HG03108 (cell line): Measurements from ENCODE around the gene JAG2.
A peak's percentile ranks its signal among the peaks of the same experiment; 100 is the strongest.

Experiments
- ATAC-seq: cut with Tn5 transposase; IDR thresholded peaks from one replicate; pipeline ENCODE4 v1.9.1; 2021; ENCODE audit warnings: moderate library complexity; ENCODE audit not compliant: unreplicated experiment

Gene JAG2

DNA sequence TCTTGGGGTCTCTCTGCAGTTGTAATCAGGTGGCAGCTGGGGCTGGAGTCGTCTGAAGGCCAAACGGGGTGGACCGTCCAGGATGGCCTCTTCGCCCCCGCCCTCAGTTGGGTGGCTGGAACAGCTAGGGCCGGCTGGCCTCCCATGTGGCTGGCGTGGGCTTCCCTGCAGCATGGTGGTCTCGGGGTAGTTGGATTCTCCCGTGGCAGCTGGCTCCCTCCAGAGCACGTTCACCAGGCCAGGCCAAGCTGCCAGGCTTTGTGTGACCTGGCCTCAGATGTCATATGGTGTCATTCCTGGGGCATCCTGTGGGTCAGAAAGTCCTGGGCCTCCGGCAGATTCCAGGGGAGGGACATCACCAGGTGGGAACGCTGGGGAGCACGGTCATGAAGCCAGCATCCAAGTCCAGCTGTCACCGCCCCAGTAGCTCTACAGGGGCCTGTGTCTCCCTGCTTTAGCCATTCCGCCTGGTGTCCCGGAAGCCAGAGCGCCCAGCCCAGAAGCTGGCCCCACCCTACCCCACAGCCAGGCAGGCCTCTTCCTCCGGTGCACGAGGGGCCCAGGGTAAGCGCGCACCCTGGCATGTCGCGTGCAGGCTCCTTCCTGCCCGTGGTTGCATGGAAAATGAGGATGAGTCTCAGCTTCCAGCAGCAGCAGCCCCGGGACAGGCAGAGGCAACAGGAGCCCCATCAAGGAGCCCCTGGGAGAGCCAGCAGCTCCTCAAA lies 13.9 kb upstream of the JAG2 start:
- no peak for ATAC-seq

DNA sequence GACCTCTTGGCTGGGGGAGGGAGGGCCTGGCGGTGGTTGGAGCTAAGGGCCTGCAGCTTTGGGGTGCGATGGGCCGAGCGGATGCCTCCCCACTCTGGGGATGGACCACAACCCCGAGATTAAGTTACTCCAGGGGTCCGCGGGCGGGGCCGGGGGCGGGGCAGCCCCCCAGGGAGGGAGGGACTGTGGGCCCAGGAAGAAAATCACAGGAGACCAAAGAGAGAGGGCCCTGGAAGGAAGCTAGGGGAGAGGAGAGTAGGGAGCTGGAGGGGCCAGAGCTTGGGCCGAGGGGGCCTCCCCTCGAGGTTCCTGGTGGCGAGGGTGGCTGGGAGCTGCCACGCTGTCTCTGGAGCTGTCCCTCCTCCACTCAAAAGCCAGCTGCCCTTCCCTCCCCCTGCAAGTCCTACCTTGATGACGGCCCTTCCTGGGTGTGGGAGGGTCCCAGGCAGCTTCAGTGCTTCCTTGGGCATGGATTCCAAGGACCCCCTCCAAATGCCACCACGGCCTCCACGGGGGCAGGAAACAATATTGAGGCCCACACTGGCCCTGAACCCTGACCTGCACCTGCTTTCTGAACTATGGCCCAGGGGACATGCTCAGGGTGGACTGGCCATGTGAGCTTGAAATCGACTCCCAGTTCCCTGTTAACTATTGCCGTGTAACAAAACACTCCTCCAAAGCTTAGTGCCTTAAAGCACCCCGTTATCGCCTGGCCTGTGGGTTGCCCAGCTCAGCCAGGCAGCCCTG lies 13.1 kb upstream of the JAG2 start:
- no peak for ATAC-seq

DNA sequence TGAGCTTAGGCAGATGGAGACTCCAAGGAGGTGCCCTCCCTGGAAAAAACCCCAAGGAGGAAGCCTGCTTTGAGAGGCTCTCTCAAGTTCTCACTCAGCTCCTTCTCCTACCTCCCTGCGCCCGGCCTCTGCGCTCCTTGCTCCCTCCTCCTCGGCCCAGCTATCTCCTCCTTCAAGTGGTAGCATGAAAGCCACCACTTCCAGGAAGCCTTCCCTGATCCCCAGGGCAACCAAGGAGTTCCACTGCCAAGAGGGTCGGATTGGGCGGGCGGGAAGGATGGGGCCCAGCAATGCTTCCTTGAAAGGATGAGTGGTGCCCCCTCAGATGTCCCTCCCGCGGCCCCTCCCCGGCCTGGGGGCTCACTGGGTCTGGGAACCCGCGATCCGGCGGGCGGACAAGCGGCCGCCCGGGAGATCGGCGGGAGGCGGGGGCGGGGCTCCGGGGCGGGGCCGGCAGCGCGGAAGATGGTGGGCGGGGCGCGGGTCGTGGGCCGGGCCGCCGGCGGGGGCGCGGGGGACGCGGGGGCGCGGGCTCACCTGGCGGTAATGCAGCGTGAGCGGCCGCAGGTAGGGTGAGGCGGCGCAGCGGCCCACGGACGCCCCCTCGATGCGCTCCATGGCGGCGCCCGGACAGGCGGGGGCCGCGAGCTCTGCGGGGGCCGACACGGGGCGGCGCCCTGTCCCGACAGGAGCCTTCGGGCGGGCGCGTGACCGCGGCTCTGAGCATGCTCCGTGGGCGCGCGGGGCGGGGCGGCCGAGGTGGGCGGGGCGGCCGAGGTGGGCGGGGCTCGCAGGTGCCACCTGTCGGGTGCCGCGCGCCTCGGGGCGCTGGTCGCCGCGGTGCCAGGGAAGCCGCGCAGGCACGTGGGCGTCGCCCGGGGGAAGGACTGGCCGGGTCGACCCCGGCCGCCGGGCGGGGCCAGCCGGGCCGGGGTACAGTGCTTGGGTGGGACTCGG lies 12.3 kb upstream of the JAG2 start, which contains the start of gene NUDT14:
Gene NUDT14, minus strand, starts transcription at position 721 of the 957 bp plus-strand sequence. Its CDS starts 103 bp downstream, at position 618.
- peak; percentile 52 for ATAC-seq

DNA sequence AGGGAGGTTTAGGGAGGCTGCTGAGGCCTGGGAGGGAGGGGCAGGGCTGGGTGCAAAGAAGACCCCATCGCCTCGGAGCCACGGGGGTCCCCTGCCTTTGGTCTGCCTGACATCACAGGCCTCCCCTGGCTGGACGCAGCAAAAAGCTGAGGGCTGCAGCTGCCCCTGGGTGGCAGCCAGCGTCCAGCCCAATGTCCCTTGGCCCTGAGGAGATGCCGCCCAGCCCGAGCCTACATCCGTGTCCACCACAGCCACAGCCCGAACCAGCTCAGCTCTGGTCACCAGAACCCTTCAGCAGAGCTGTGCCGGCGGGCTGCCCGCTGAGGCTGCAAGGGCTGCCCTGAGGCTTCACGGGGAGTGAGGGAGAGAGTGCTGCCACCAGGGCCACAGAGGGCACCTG lies 10.6 kb upstream of the JAG2 start:
- ATAC-seq, result no peak

DNA sequence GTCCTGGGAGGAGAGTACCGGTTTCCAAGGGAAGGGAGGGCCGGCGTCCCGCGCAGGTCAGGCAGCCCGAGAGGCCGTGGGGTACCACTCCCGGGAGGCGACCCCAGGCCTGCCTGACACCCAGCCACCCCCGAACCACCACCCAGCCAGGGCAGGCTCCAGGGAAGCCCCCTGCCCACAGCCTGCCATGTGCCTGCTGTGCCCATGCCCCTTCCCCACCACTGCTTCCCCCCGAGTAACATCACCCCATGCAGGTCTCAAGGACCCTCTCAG lies 10.2 kb upstream of the JAG2 start:
- ATAC-seq, result no peak

DNA sequence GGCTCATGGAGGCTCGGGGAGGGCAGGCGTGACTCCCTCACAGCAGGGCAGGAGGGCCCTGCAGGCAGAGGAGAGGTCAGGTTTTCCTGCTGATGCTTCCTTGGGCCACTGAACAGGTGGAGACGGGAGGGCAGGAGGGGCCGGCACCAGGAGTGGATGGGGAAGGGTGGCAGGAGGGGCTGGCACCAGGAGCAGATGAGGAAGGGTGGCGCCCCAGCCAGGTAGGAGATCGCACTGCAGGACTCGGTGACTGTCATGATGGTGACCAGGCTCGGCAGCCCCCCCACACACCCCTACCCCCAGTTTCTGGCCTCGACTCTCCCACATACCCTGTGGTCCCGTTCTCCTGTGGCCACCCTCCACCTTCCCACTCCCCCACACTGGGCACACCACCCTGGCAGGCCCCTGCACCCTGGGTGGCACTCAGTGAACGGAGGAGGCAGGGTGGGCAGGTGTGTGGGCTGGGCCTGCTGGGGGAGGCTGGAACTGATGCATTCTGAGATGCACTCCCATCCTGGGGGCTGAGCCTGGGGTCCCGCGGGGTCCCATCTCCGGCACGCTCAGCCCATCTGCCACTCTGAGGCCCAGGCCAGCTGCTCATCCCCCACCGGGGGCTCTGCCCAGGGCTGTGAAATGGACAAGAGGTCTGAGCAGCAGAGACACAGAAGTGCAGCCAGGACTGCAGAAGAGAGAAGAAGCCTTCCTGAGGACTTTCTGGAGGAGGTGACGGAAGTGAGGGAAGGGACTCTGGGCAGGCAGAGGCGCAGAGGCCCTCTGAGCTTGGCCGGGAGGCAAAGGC lies 9.7 kb upstream of the JAG2 start:
- no peak for ATAC-seq

DNA sequence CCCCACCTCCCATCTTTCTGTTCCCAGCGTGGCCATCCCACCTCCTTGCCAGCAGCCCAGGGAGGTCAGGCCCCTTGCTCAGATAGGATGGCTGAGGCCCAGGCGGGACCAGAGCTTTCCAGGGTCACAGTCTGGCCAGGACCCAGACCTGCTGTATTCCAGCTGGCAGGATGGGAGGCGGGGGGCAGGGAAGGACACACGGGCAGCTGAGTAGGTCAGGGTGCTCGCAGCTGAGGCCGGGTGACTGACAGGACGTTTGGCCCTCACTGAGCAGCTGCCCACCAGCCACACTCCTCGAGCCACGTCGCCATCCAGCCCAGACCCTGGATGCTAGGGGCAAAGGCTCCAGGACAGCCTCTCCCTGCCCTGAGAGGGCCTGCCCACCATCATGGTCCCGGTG lies 8.5 kb upstream of the JAG2 start:
- ATAC-seq, result no peak

DNA sequence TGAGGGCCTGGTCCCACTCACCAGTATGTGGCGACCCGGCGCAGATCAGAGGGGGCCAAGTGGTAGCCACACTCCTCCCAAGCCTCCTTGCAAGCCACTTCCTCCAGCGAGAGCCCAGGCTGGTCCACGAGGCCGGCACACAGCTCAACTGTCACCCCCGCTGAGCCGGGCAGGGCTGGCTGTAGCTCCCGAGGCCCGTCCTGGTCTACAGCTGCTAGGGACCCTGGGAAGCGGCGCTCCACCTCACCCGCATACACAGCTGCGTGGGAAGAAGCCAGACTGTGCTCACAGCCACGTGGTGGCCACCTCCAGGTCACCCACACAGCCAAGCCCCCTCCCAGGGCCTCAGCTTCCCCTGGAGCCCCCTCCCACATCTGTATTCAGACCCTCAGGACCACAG lies 7.9 kb upstream of the JAG2 start:
- ATAC-seq, result no peak

DNA sequence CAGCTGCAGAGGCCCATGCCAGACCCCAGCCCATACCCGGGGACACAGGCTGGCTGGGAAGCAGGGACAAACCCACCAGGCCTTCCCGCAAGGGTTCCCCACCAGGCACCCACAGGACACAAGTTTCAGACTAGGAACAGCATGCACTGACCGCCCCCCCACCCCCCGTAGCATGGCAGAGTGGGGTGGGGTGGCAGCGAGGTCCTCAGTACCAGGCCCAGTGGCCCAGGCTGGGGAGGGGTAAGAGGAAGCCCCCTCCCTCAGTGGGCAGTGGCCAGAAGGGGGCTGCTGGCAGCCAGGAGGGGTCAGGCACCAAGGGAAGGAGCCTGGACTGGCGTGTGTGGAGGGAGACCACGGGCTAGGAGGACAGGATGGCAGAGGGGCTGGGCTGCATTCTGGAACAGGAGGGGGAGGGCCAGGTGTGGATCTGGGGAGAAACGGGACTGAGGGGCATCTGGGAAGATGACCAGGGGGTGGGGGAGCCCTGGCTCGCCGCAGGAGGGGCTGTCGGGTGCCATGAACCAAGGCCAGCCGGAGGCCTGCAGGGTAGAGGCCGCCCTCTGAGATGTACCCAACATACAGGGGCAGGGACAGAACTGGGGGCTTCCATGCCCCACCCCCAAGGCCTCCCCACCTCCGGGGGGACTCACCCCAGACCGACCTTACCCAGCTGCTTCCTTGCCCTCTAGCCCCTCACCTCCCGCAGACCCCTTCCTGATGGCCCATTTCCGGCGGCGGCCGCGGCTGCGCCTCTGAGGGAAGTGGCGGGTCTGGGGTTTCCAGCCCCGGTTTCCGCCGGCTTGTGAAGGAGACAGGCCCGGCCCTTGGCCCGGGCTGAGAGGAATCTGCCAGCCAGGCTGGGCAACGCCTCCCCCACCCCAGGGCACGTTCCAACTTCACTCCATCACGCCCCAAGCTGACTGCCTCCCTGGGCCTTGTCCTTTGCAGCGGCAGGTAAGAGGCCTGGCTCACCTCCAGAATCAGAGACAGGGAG lies 5.6 kb upstream of the JAG2 start:
- ATAC-seq, result no peak

DNA sequence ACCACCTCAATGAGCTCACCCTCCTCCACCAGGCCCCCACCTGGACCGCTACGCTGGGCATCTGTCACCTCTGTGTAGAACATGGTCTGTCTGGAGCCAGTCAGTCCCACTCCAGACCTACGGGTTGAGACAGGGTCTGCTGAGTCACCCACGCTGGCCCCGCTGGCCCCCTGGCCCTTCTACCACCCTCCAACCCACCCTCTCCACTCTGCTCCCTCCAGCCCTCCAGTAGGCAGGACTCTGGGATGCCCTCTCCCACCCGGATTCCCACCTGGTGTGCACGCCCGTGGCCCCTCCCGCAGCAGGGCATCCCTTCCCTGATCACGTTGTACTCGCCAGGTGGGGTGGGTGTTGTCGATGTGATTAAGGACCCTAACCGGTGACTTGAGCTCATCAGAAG lies 4.6 kb upstream of the JAG2 start:
- no peak for ATAC-seq

DNA sequence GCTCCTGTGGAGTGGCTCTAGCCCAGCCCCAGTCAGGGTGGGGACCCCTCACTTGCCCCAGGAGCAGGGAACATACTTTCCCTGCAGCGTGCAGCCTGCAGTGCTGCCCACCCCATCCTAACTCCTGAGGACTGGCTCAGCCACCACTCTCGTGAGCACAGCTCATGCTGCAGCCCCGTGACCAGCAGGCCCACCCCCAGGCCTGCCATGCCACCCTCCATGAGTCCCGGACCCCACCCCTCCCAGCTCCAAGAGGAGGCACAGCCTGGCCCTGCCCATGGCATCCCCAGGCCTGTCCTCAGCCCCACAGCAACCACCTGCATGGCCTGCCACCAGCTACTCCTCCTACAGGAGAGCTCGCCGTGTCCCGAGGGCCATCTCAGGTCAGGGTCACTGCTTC lies 3.9 kb upstream of the JAG2 start:
- no peak for ATAC-seq

DNA sequence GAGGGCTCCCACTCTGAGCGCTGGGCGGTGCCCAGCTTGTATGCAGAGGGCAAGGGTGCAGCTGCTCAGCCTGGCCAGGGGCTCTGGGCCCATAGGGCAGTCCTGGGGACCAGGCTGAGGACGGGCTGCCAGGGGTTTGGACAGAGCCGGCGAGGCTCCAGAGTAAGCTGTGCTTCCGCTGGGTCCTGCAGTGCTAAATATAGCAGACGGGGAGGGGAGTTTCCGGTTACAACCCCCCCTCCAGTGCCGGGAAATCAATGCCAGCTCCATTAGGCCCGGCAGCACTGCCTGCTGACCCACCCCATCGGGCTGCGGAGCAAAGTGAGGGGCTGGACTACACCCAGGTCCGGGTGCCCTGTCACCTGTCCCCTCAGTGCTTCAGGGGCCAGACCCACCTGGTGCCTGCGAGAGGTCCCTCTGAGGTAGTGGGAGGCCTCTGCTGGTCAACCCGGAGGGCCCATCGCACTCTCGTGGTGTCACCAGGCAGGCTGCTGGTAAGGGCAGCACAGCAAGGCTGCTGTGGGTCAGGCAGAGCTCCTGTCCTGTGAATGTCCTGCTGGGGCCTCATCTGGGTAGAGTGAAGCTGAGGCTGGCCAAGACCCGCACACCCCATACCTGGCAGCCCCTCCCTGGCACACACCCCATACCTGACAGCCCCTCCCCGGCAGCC lies 2.6 kb upstream of the JAG2 start:
- no peak for ATAC-seq

DNA sequence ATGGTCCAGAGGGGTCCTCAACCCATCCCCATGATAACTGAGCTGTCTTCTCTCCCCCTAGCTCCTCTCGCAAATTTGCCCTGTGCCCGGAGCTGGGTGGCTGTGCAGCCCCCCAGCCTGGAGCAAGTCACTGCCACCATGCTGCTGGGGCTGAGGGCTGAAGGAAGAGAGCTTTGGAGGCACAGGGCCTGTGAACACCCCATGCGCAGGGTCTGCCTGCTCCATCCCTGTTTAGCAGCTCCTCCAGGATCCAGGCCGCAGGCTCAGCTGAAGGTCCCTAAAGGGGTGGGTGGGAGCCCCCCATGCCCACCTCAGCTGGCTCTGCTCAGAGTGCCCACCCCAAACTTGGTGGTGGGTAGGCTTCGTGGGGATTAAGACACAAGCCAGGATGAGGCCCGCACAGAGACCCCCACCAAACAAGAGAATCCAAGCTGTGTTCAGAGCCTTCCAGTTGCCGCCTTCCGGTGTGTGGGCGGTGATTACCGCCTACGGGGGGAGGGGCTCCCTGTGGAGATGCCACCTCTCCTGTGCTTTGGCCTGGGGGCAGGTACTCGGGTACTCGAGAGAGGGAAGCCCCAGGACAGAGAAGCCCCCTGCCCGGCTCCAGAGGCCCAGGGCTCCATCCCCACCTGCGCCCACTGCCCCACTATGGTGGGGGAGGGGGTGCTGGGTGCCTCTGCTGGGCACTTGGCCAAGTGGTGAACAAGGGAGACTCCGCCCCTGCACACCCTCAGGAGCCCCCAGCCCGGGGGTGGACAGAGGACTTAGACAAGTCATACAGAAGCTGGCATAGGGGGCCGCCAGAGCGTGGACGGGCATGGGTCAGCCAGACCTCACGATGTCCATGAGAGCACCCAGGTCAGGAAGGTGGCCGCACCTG lies 1.4 kb upstream of the JAG2 start:
- no peak for ATAC-seq

DNA sequence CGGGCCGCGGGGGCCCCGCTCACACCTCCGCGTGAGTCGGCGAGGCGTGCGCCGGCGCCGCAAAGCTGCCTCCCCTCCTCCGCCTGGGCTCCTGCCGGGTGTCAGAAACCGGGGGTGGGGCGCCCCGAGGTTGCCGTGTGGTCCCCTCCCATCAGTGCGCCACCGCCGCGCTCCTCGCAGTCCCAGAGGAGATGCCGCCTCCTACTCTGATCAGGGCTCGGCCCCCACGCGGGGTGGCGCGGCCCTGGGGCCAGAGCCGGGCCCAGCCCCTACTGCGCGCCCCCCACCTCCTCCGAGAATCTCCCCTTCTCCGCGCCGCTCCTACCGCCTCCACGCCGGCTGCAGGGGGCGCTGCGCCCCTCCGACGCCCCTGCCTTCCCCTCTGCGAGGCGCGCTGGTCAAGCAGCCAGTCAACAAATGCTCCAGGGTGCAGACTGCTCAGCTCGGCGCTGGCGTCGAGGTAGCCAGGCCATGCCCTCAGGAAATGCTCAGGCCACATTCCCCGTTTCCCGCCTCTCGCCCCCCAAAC lies 467 bp upstream of the JAG2 start:
- no peak for ATAC-seq

DNA sequence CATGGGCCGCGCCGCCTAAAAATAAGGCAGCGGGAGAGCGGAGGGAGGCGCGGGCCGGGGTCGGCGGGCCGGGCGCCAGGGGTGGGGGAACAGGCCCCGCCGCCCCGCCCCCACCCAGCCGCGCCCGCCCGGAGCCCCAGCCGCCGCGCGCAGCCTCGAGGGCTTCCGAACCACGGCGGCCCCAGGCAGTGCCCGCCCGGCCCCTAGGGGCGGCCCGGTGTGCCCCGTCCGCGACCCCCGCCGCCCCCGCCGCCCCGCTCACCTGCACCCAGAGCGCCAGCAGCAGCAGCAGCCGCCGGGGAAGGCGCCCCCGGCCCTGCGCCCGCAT lies 519 bp downstream of the JAG2 start:
- no peak for ATAC-seq

DNA sequence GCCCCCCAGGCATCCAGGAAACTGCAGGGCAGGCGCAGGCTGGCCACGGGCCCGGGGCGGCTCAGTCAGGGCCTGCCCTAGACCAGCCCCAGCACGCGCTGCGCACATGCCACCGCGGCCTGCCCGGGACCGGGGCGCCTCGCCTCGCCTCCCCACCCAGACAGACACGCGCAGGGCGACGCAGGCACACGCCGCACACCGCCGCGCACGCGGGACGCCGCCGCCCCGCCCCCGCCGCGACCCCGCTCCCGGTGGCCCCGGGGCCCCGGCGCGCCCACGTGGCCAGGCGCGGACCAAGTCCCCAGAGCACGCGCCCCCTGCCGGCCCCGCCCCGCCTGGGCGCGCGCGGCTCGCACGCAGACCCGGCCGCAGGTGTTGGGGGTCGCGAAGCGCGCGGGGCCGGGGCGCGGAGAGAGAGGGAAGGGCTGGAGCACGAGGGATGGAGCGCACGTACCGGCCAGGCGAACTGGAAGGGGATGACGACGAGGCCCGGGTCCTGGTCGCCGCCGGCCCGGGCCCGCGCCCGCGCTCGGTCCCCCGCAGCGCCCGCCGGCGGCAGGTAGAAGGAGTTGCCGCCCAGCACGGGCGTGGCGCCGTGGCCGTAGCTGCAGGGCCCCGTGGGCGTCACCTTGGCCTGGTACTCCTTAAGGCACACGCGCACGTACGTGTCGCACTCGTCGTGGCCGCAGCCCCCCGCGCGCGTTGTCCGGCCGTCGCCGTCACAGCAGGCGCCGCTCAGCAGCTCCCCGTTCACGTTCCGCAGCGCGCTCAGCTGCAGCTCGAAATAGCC lies 1.1 kb downstream of the JAG2 start:
- ATAC-seq, result no peak

DNA sequence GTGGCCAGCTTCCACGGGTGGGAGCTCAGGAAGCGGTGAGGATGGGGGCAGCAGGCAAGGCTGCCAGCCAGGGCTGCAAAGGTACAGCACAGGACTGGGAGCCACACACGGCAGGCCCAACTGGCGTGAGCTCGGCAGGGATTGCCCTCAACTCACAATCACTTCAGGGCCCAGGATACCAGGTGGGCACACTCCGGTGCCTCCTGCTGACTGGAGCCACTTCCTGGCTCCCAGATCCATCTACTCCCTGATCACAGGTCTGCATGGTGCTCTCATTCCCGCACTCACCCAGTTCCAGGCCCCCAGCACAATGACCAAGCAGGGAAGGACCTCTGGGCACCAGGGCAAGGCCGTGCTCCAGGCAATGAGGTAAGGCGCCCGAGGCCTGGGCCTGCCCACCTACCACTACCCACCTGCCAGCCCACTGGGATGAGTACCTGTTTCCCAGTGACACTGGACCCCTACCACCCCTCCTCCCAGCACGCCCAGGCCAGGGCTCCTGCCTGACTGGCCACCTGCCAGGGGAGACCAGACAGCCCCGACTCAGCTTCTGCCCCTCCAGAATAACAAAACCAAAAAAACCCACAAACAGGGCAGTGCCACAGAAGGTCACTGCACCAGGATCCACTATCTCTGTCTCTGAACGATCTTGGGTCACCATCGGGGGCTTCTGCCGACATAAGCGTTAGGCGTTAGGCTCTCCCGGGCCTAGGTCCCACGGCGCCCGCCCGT lies 1.8 kb downstream of the JAG2 start:
- ATAC-seq, result no peak
